Activated B cell treated with CpG ODN at 0.5 μM for 24 hours (primary cell): ENCODE measurements around the gene EXOC6. TPM values are rescaled to one million over a fixed set of nuclear protein-coding genes. Genes with fewer than 3 reads are reported as not detected.

ENCODE experiments used
- ATAC-seq: fragments of 200-7000 bp; cut with Tn5 transposase; one replicate; pipeline ENCODE4 v1.10.0; 2021; ENCODE audit warnings: low read depth, mild to moderate bottlenecking, moderate library complexity
- CTCF ChIA-PET: fragments of 350-600 bp; sonication (Branson Sonifier 250); formaldehyde crosslinking; loops from one replicate; lab custom pipeline; 2021; ENCODE audit warnings: antibody characterized with exemption; lab: Charles Lee
- POLR2A ChIA-PET: fragments of 350-600 bp; sonication (Branson Sonifier 250); formaldehyde crosslinking; loops from one replicate; lab custom pipeline; 2021; ENCODE audit warnings: antibody characterized with exemption; lab: Charles Lee
- DNase-seq: peaks from one replicate; pipeline ENCODE4 v3.0.0; 2022
- H3K27ac Mint-ChIP-seq: one replicate; pipeline ENCODE4 v1.8.0; 2020; ENCODE audit warnings: mixed read lengths
- H3K27me3 Mint-ChIP-seq: one replicate; pipeline ENCODE4 v1.8.0; 2021; ENCODE audit warnings: mixed read lengths
- H3K36me3 Mint-ChIP-seq: one replicate; pipeline ENCODE4 v1.8.0; 2021; ENCODE audit warnings: low read depth, mixed read lengths
- H3K4me1 Mint-ChIP-seq: one replicate; pipeline ENCODE4 v1.8.0; 2021; ENCODE audit warnings: mixed read lengths
- H3K4me3 Mint-ChIP-seq: one replicate; pipeline ENCODE4 v1.8.0; 2020; ENCODE audit warnings: mild to moderate bottlenecking, mixed read lengths
- H3K9me3 Mint-ChIP-seq: one replicate; pipeline ENCODE4 v1.8.0; 2020; ENCODE audit warnings: mixed read lengths
- CTCF ChIP-seq: fragments of 200-600 bp; IDR thresholded peaks from one replicate; pipeline ENCODE4 v1.8.0; 2022; ENCODE audit warnings: antibody characterized with exemption, mild to moderate bottlenecking
- intact Hi-C: fragments of 100-400 bp; cut with micrococcal nuclease; formaldehyde crosslinking; loops from one replicate; pipeline ENCODE4 v1.15.1; 2024
- total RNA-seq: library from RNA; stranded (reverse); gene quantifications from 2 replicates; pipeline ENCODE4 v1.2.3, GENCODE V29; 2022

EXOC6 gene
- total RNA-seq, 1 donor from 2014 or later, result 17.3 TPM

GRCh38 chr10:92880233-92880861 is 32.0 kb downstream of the EXOC6 start:
- no peak overlapping the region for H3K4me3 Mint-ChIP-seq
- peaks cover 23% of the 10 kb centered on the region for H3K4me1 Mint-ChIP-seq
- H3K27me3 Mint-ChIP-seq, result no peaks in the 10 kb centered on the region
- TF ChIP-seq CTCF, result no peak
- ATAC-seq, result peak; percentile 70
- no peaks in the 10 kb centered on the region for H3K36me3 Mint-ChIP-seq
- ChIA-PET POLR2A (interaction anchor here (1.0 kb wide), 1 partner anchor 289 kb away, joined by 5 read pairs; no protein-coding TSS in a partner anchor), CTCF (interaction anchor here (0.8 to 3.3 kb wide), 10 partner anchors 32 to 368 kb away, joined by 3 to 20 read pairs (median 4); partner anchors contain the start of genes EXOC6 and HHEX)
- intact Hi-C loops, result loop anchor here (1.0 kb wide), 7 partner anchors 37 to 363 kb away; partner anchors contain the start of genes HHEX and IDE
- no peaks in the 10 kb centered on the region for H3K9me3 Mint-ChIP-seq
- no peak for DNase-seq
- H3K27ac Mint-ChIP-seq, result no peak overlapping the region

GRCh38 chr10:92880917-92881316 is 32.6 kb downstream of the EXOC6 start:
- H3K27me3 Mint-ChIP-seq, result no peaks in the 10 kb centered on the region
- DNase-seq (no peak), ATAC-seq (no peak)
- no peaks in the 10 kb centered on the region for H3K9me3 Mint-ChIP-seq
- H3K4me1 Mint-ChIP-seq, result peaks cover 23% of the 10 kb centered on the region
- no peaks in the 10 kb centered on the region for H3K36me3 Mint-ChIP-seq
- no peak overlapping the region for H3K4me3 Mint-ChIP-seq
- ChIA-PET CTCF (interaction anchor here (0.8 to 3.3 kb wide), 10 partner anchors 32 to 368 kb away, joined by 3 to 20 read pairs (median 4); partner anchors contain the start of genes EXOC6 and HHEX), POLR2A (interaction anchor here (1.0 kb wide), 1 partner anchor 290 kb away, joined by 5 read pairs; no protein-coding TSS in a partner anchor)
- intact Hi-C loops, result loop anchor here (1.0 kb wide), 7 partner anchors 38 to 364 kb away; partner anchors contain the start of genes HHEX and IDE
- H3K27ac Mint-ChIP-seq, result no peak overlapping the region
- no peak for TF ChIP-seq CTCF

- ChIA-PET POLR2A (interaction anchor here (0.8 kb wide), 1 partner anchor 39 kb away, joined by 3 read pairs; no protein-coding TSS in a partner anchor), CTCF (interaction anchor here (1.0 to 1.7 kb wide), 5 partner anchors 14 to 463 kb away, joined by 3 to 10 read pairs (median 3); no protein-coding TSS in a partner anchor)
- intact Hi-C loops, result no loop called here
- ATAC-seq, result peak; percentile 60
- Mint-ChIP-seq H3K4me3 (no peak overlapping the region), H3K9me3 (no peaks in the 10 kb centered on the region), H3K36me3 (no peaks in the 10 kb centered on the region), H3K27ac (no peak overlapping the region), H3K27me3 (no peaks in the 10 kb centered on the region), H3K4me1 (peaks cover 6% of the 10 kb centered on the region)
- DNase-seq, result no peak
- no peak for TF ChIP-seq CTCF
Observed at GRCh38 chr10:92886334-92886961, 38.1 kb downstream of the EXOC6 start.

- POLR2A ChIA-PET, result no interaction called here
- Mint-ChIP-seq H3K9me3 (no peaks in the 10 kb centered on the region), H3K27ac (no peak overlapping the region), H3K36me3 (peaks cover 14% of the 10 kb centered on the region), H3K4me3 (no peak overlapping the region), H3K27me3 (no peaks in the 10 kb centered on the region), H3K4me1 (peaks cover 8% of the 10 kb centered on the region)
- TF ChIP-seq CTCF, result no peak
- intact Hi-C loops, result no loop called here
- CTCF ChIA-PET, result no interaction called here
- no peak for DNase-seq
- ATAC-seq, result no peak
Observed at GRCh38 chr10:92890471-92890870, 42.2 kb downstream of the EXOC6 start.
